Measurements from ENCODE around the gene FFAR2.

GRCh38 chr19:35399231-35399630, 48.8 kb upstream of the FFAR2 start:
- TF ChIP-seq, protein P1, sequence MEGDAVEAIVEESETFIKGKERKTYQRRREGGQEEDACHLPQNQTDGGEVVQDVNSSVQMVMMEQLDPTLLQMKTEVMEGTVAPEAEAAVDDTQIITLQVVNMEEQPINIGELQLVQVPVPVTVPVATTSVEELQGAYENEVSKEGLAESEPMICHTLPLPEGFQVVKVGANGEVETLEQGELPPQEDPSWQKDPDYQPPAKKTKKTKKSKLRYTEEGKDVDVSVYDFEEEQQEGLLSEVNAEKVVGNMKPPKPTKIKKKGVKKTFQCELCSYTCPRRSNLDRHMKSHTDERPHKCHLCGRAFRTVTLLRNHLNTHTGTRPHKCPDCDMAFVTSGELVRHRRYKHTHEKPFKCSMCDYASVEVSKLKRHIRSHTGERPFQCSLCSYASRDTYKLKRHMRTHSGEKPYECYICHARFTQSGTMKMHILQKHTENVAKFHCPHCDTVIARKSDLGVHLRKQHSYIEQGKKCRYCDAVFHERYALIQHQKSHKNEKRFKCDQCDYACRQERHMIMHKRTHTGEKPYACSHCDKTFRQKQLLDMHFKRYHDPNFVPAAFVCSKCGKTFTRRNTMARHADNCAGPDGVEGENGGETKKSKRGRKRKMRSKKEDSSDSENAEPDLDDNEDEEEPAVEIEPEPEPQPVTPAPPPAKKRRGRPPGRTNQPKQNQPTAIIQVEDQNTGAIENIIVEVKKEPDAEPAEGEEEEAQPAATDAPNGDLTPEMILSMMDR (IDR thresholded peaks at IDR 0.05; ENCODE audit: extremely low read depth in 1 of 2, insufficient read depth in 1 of 2, low read depth in 1 of 2, low read length in 2 of 2): no peak
- TF ChIP-seq POLR2A (IDR thresholded peaks at IDR 0.05; ENCODE audit: low read depth, low read length) (no peak), POLR2AphosphoS5 (IDR thresholded peaks at IDR 0.05; ENCODE audit: insufficient read depth, low read depth, low read length) (no peak), EZH2 (IDR thresholded peaks at IDR 0.05; ENCODE audit: borderline replicate concordance, low read depth, low read length, severe bottlenecking) (no peak), GATA2 (IDR thresholded peaks at IDR 0.05; ENCODE audit: insufficient read depth, insufficient read length, low read depth, low read length) (no peak)
